ENCODE measurements around the gene COX4I2.

DNA sequence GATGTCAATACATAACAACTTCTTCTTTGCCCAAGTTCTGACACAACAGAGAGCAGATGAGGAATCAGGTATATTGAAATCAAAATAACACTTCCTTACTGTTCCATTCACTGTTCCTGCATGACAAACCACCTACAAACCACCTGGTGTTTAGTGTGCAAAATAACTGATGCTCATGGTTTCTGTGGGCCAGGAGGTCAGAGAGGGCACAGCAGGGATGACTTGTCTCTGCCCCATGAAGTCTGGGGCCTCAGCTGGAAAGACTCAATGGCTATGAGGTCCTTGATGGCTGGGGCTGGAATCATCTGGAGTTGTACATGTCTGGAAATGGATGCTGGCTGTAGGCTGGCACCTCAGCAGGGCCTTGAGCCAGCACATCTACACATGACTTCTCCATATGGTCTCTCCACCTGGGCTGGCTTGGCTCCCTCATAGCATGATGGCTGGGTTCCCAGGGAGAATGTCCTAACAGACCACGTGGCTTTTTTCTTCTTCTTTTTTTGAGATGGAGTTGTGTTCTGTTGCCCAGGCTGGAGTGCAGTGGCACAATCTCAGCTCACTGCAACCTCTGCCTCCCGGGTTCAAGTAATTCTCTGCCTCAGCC is 7.4 kb upstream of the COX4I2 start:
- TF ChIP-seq, protein P1, sequence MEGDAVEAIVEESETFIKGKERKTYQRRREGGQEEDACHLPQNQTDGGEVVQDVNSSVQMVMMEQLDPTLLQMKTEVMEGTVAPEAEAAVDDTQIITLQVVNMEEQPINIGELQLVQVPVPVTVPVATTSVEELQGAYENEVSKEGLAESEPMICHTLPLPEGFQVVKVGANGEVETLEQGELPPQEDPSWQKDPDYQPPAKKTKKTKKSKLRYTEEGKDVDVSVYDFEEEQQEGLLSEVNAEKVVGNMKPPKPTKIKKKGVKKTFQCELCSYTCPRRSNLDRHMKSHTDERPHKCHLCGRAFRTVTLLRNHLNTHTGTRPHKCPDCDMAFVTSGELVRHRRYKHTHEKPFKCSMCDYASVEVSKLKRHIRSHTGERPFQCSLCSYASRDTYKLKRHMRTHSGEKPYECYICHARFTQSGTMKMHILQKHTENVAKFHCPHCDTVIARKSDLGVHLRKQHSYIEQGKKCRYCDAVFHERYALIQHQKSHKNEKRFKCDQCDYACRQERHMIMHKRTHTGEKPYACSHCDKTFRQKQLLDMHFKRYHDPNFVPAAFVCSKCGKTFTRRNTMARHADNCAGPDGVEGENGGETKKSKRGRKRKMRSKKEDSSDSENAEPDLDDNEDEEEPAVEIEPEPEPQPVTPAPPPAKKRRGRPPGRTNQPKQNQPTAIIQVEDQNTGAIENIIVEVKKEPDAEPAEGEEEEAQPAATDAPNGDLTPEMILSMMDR (IDR thresholded peaks at IDR 0.05; ENCODE audit: low read depth, low read length, missing input control) = no peak
- no peak for TF ChIP-seq EGR1 (IDR thresholded peaks at IDR 0.05; ENCODE audit: low read depth in 2 of 2)
- no peak for TF ChIP-seq TAF1 (conservative IDR thresholded peaks at IDR 0.05)

Measured in liver (tissue), 3 donors.